Measurements from ENCODE around the gene HOXA11. TPM values are rescaled to one million over a fixed set of nuclear protein-coding genes. Genes with fewer than 3 reads are reported as not detected.

The HOXA11 gene
- polyA plus RNA-seq, 3 donors from 2014 or later = not detected

DNA sequence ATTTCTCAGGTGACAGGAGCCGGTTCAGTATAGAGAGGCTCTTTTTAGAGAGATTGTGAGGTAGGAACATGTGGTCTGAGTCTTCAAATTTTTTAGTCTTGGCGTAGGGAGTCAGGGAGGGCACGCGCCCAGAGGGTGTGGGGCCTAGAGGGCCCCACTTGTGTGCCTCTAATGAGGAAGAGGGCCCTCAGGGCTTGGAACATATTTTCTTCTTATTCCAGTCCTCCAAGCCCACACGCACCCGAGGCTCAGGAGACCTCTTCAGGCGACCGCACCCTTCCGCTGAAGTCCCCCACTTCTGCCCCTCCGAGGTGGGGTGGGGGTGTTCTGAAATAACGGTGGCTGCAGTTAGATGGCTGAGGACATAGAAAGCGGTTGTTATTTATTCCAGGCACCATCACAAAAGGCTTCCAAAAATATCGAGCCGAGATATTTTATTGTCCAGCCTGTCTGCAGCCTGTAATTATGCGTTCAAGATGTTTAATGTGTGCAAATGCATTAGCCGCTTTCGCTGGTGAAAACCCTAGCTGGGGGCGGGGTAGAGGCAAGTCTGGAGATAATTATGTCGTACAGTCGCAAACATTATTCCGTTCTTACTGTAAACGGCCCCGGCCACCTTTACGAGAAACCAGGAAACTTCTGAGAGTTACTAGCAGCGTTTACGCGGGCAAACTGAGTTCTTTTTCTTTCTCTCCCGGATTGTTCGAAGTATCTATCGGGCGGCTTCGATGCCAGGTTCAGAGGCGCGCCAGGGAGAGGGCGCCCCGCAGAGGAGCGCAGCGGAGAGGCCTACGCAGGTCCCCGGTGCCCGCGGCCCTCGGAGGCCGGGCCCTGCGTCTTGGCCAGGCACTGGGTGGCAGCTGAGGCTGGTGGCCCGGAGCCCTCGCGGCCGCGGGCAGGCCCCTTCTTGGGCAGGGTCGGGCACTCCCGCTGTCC is 27.7 kb upstream of the HOXA11 start:
- H3K27ac Mint-ChIP-seq = no peak overlapping the region

DNA sequence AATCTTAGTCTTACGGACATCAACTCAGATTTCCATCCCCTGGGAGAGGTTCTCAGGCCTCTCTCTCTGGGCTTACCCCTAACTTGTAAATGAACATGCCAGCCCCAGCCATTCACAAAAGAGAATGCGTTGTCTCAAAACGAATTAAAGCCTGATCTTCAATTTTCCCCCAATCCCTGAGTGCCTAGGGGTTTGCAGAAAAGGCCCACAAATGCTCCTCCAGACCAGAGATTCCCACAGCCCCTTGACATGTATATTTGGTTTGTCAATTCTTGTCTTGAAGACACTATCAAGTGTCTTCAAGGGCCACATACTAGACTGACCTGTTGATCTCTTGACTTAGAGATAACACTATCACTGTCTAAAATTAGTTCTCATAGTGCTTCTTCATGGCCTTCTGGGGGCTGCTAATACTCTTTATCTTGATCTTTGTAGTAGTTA is 26.8 kb upstream of the HOXA11 start:
- no peak for DNase-seq
- Mint-ChIP-seq H3K4me3 (no peak overlapping the region), H3K4me1 (peaks cover 6 to 7% of the 10 kb centered on the region in 2 donors), H3K27me3 (ENCODE audit: low read depth in 3 of 3) (peaks cover 33 to 54% (median 48%) of the 10 kb centered on the region in 3 donors), H3K27ac (no peak overlapping the region), H3K36me3 (no peaks in the 10 kb centered on the region), H3K9me3 (peaks cover 0 to 3% (median 0%) of the 10 kb centered on the region in 6 donors)

More for the DNA sequence above, 27.7 kb upstream of the HOXA11 start:
- no peaks in the 10 kb centered on the region for H3K9me3 Mint-ChIP-seq
- H3K4me1 Mint-ChIP-seq = peaks cover 6 to 7% of the 10 kb centered on the region in 2 donors
- peak overlapping the region in 1 of 5 donors; percentile 40 for H3K4me3 Mint-ChIP-seq
- no peak for DNase-seq
- peaks cover 30 to 45% (median 42%) of the 10 kb centered on the region in 3 donors for H3K27me3 Mint-ChIP-seq (ENCODE audit: low read depth in 3 of 3)
- H3K36me3 Mint-ChIP-seq = no peaks in the 10 kb centered on the region

DNA sequence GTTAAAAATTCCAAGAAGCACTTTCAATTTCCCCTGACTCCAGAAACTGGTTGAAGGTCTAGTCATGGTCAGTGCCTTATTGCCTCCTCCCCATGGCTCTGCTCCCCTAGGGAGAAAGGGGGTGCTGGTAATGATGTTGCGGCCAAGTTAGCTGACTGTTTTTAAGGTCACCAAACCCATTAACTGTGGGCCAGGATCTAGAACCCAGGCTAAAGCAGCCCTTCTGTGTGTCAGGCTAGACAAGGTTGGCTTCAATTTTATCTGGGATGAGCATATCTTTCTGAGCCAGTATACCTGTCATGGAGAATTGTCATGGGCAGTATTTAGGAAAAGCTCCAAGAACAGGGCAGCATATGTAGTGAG is 26.0 kb upstream of the HOXA11 start:
- no peak for DNase-seq
- peaks cover 6 to 8% of the 10 kb centered on the region in 2 donors for H3K4me1 Mint-ChIP-seq
- no peak overlapping the region for H3K4me3 Mint-ChIP-seq
- H3K27ac Mint-ChIP-seq = no peak overlapping the region
- peaks cover 30 to 58% (median 53%) of the 10 kb centered on the region in 3 donors for H3K27me3 Mint-ChIP-seq (ENCODE audit: low read depth in 3 of 3)
- no peaks in the 10 kb centered on the region for H3K36me3 Mint-ChIP-seq
- H3K9me3 Mint-ChIP-seq = peaks cover 0 to 3% (median 0%) of the 10 kb centered on the region in 6 donors

DNA sequence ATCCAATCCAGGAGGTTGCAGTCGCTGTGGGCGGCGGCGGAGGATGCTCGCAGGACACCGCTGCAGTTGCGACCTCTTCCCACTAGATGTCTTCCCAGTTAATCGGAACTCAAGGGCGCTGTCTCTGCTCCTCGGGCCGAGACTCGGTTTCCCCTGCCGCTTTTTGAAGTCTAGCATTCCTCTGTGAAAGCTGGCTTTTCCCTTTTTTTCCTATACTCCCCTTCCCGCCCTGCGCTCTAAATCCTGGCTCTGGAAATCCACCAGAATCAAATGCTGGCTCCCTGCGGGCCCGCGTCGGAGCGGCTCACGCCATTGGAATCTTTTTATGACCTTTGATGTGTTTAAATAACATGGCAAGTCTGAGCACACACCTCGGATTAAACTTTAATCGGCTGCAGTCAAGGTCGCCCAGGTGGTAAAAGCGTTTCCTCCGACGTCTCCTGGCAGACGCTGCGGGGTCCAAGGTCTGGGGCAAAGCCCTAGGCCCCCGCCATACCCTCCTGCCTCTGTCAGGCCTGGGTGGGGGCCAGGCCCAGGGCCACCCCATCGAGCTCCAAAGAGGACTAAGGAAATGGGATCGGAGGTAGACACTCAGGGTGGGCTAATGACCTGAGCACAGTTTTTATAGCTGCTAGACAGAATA is 25.5 kb upstream of the HOXA11 start:
- Mint-ChIP-seq H3K4me1 (peaks cover 8 to 13% of the 10 kb centered on the region in 2 donors), H3K9me3 (peaks cover 0 to 3% (median 0%) of the 10 kb centered on the region in 6 donors), H3K27me3 (ENCODE audit: low read depth in 3 of 3) (peaks cover 31 to 63% (median 54%) of the 10 kb centered on the region in 3 donors), H3K4me3 (peak overlapping the region; percentile 8 to 69 (median 49)), H3K27ac (no peak overlapping the region), H3K36me3 (no peaks in the 10 kb centered on the region)
- DNase-seq = no peak

- H3K36me3 Mint-ChIP-seq = no peaks in the 10 kb centered on the region
- H3K4me1 Mint-ChIP-seq = peaks cover 10 to 18% of the 10 kb centered on the region in 2 donors
- peaks cover 35 to 66% (median 54%) of the 10 kb centered on the region in 3 donors for H3K27me3 Mint-ChIP-seq (ENCODE audit: low read depth in 3 of 3)
- H3K27ac Mint-ChIP-seq = no peak overlapping the region
- peaks cover 0 to 3% (median 0%) of the 10 kb centered on the region in 6 donors for H3K9me3 Mint-ChIP-seq
- H3K4me3 Mint-ChIP-seq = peak overlapping the region in 2 of 5 donors; percentile 40 to 69
- no peak for DNase-seq
These were observed 25.0 kb upstream of the HOXA11 start for GRCh38 chr7:27209933-27210440.

DNA sequence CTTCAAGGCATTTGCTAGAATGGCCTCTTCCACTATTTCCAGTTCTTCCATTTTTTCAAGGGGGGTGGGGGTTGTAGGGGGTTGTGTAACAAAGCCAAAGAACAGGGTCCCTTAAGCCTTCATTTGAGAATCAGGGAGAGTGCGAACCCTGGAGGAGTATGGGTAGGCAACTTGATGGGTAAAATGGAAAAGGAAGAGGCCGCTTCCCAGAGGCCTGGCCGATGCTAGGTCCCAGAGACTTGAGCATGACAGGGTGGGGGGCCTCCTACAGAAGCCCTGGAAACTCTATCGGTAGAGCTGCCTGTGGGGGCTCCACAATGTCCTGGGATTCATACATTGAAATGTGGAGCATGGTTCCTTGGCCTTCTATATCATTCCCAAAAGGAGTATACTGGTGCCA is 24.0 kb upstream of the HOXA11 start:
- Mint-ChIP-seq H3K27ac (no peak overlapping the region), H3K9me3 (peaks cover 0 to 3% (median 0%) of the 10 kb centered on the region in 6 donors), H3K27me3 (ENCODE audit: low read depth in 3 of 3) (peaks cover 40 to 71% (median 59%) of the 10 kb centered on the region in 3 donors), H3K36me3 (no peaks in the 10 kb centered on the region), H3K4me3 (no peak overlapping the region), H3K4me1 (peaks cover 19 to 23% of the 10 kb centered on the region in 2 donors)
- DNase-seq = no peak

- H3K27ac Mint-ChIP-seq = no peak overlapping the region
- DNase-seq = no peak
- no peaks in the 10 kb centered on the region for H3K36me3 Mint-ChIP-seq
- peaks cover 22 to 23% of the 10 kb centered on the region in 2 donors for H3K4me1 Mint-ChIP-seq
- no peak overlapping the region for H3K4me3 Mint-ChIP-seq
- peaks cover 0 to 3% (median 0%) of the 10 kb centered on the region in 6 donors for H3K9me3 Mint-ChIP-seq
- H3K27me3 Mint-ChIP-seq (ENCODE audit: low read depth in 3 of 3) = peaks cover 46 to 78% (median 66%) of the 10 kb centered on the region in 3 donors
These were observed 22.4 kb upstream of the HOXA11 start for GRCh38 chr7:27207348-27207985.

DNA sequence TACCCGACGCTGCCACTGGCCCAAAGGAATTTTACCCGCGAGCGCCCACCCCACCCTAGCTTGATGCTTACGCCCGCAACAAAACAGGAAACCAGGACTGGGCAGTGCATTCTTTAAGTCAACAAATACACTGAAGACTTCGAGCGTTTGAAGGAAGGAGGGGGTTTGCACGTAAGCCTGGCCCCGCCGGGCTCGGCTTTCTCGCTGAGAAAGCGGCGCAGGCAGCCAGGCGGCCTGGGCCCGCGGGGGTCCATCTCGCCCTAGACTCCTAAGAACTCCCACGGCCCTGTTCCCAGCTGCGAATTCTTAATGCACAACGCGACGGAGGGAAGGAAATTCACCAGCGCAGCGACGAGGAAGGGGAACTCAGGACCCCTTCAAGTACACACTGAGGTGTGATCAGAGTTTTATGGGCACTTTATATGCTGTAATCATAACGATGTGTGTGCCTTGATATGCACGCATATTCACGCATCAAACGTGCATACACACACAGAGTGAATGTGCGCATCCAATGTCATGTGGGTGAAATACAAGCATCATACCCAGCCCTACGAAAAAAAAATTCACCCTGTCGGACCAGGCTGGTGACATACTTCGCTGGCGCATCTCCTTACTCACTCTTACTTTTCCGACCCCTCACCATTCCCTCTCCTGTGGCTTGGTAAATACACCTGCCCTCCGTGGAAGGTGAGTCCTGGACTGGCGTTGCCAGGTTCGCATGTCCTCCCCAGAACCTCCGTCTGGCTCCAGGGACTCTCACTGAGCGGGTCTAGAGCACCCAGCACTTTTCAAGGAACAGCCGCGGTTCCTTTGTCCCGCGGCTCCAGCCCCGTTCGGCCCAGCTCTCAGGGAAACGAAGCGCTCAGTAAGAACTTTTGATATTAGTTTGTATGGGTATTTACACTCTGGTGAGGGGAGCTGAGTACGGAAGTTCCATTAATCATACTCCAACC is 20.6 kb upstream of the HOXA11 start:
- no peak overlapping the region for H3K27ac Mint-ChIP-seq
- DNase-seq = no peak

GRCh38 chr7:27204851-27205322 is 19.9 kb upstream of the HOXA11 start:
- no peak for DNase-seq
- H3K27ac Mint-ChIP-seq = no peak overlapping the region
- peaks cover 36 to 78% (median 68%) of the 10 kb centered on the region in 3 donors for H3K27me3 Mint-ChIP-seq (ENCODE audit: low read depth in 3 of 3)
- H3K9me3 Mint-ChIP-seq = peaks cover 0 to 3% (median 0%) of the 10 kb centered on the region in 6 donors
- H3K4me1 Mint-ChIP-seq = peaks cover 33 to 40% of the 10 kb centered on the region in 2 donors
- peak overlapping the region in 4 of 5 donors; percentile 40 to 61 (median 52) for H3K4me3 Mint-ChIP-seq
- H3K36me3 Mint-ChIP-seq = no peaks in the 10 kb centered on the region

More for the DNA sequence above, 20.6 kb upstream of the HOXA11 start:
- H3K9me3 Mint-ChIP-seq = peaks cover 0 to 3% (median 0%) of the 10 kb centered on the region in 6 donors
- peaks cover 43 to 80% (median 67%) of the 10 kb centered on the region in 3 donors for H3K27me3 Mint-ChIP-seq (ENCODE audit: low read depth in 3 of 3)
- H3K36me3 Mint-ChIP-seq = no peaks in the 10 kb centered on the region
- H3K4me3 Mint-ChIP-seq = peak overlapping the region in 4 of 5 donors; percentile 18 to 56 (median 50)
- H3K4me1 Mint-ChIP-seq = peaks cover 34 to 39% of the 10 kb centered on the region in 2 donors

GRCh38 chr7:27203964-27204594 is 19.0 kb upstream of the HOXA11 start:
- Mint-ChIP-seq H3K36me3 (no peaks in the 10 kb centered on the region), H3K27me3 (ENCODE audit: low read depth in 3 of 3) (peaks cover 34 to 78% (median 67%) of the 10 kb centered on the region in 3 donors), H3K4me3 (peak overlapping the region in 2 of 5 donors; percentile 12 to 57), H3K9me3 (peaks cover 0 to 3% (median 0%) of the 10 kb centered on the region in 6 donors), H3K4me1 (peaks cover 34 to 43% of the 10 kb centered on the region in 2 donors), H3K27ac (no peak overlapping the region)
- no peak for DNase-seq

GRCh38 chr7:27203365-27203953 is 18.4 kb upstream of the HOXA11 start:
- peak overlapping the region in 1 of 5 donors; percentile 27 for H3K4me3 Mint-ChIP-seq
- peaks cover 37 to 81% (median 72%) of the 10 kb centered on the region in 3 donors for H3K27me3 Mint-ChIP-seq (ENCODE audit: low read depth in 3 of 3)
- no peak overlapping the region for H3K27ac Mint-ChIP-seq
- no peak for DNase-seq
- peaks cover 0 to 3% (median 0%) of the 10 kb centered on the region in 6 donors for H3K9me3 Mint-ChIP-seq
- peaks cover 36 to 44% of the 10 kb centered on the region in 2 donors for H3K4me1 Mint-ChIP-seq
- H3K36me3 Mint-ChIP-seq = no peaks in the 10 kb centered on the region

GRCh38 chr7:27202862-27203134 is 17.8 kb upstream of the HOXA11 start:
- H3K27ac Mint-ChIP-seq = no peak overlapping the region
- peaks cover 0 to 3% (median 0%) of the 10 kb centered on the region in 6 donors for H3K9me3 Mint-ChIP-seq
- H3K4me3 Mint-ChIP-seq = peak overlapping the region in 2 of 5 donors; percentile 6 to 27
- peaks cover 39 to 51% of the 10 kb centered on the region in 2 donors for H3K4me1 Mint-ChIP-seq
- H3K36me3 Mint-ChIP-seq = no peaks in the 10 kb centered on the region
- peaks cover 41 to 87% (median 75%) of the 10 kb centered on the region in 3 donors for H3K27me3 Mint-ChIP-seq (ENCODE audit: low read depth in 3 of 3)
- no peak for DNase-seq

All from immature natural killer cell (primary cell).